Transverse colon (tissue), 4 donors: ENCODE measurements around the gene NAGLU. TPM values are rescaled to one million over a fixed set of nuclear protein-coding genes. Genes with fewer than 3 reads are reported as not detected.

Experiments
- DNase-seq: peaks from one replicate; pipeline ENCODE4 v3.0.0-alpha.2; 2019
- H3K27ac ChIP-seq, 4 donors: fragments of 200-600 bp; sonication (generic); 2 replicates each; pipeline ENCODE4 v1.5.1; 2016 to 2018; ENCODE audit warnings: inconsistent platforms in 4 of 4
- H3K27me3 ChIP-seq: fragments of 200-600 bp; sonication (generic); 2 replicates; pipeline ENCODE4 v1.5.1; 2017; ENCODE audit warnings: inconsistent platforms
- H3K36me3 ChIP-seq, 4 donors: fragments of 200-600 bp; sonication (generic); 2 replicates each; pipeline ENCODE4 v1.5.1; 2017 to 2019; ENCODE audit warnings: inconsistent platforms in 4 of 4
- H3K4me1 ChIP-seq, 4 donors: fragments of 200-600 bp; sonication (generic); 2 replicates each; pipeline ENCODE4 v1.5.1; 2017 to 2020; ENCODE audit warnings: inconsistent platforms in 4 of 4
- H3K4me3 ChIP-seq, 4 donors: fragments of 200-600 bp; sonication (generic); 1 replicate in 1 of 4; 2 replicates in 3 of 4; pipeline versions ENCODE4 v1.5.1 to v1.6.1; 2017 to 2019; ENCODE audit warnings: inconsistent platforms in 4 of 4
- H3K9me3 ChIP-seq, 2 donors: fragments of 200-600 bp; sonication (generic); 2 replicates each; pipeline ENCODE4 v1.5.1; 2017 to 2019; ENCODE audit warnings: inconsistent platforms in 2 of 2
- EP300 ChIP-seq: sonication (generic); formaldehyde crosslinking; IDR thresholded peaks from one replicate; pipeline ENCODE4 v1.6.1; 2017; ENCODE audit warnings: antibody characterized with exemption, low read depth
- POLR2A ChIP-seq: fragments of 450-650 bp; IDR thresholded peaks from one replicate; pipeline ENCODE4 v1.6.1; 2016; ENCODE audit warnings: antibody characterized with exemption, mild to moderate bottlenecking, moderate library complexity
- POLR2AphosphoS5 ChIP-seq, 3 donors: sonication (generic); formaldehyde crosslinking; IDR thresholded peaks; one replicate each; pipeline ENCODE4 v1.6.1; 2016; ENCODE audit warnings: antibody characterized with exemption in 3 of 3
- WGBS, 2 donors: methylation state at CpG; one replicate each; pipeline ENCODE4 v1.1.5; 2018; ENCODE audit warnings: low coverage in 1 of 2; 5-methylcytosine and 5-hydroxymethylcytosine counted together
- in situ Hi-C, 4 donors: fragments of 200-750 bp; cut with MboI; loops; one replicate each; pipeline versions ENCODE4 v1.15.0 to v1.15.1; 2017; ENCODE audit warnings: low sequenced_read_pairs in 3 of 4, low pct_ligation_motif_present in 1 of 4, low pct_unique_long_range_greater_than_20kb in 1 of 4
- intact Hi-C: fragments of 100-400 bp; cut with DNase I; formaldehyde crosslinking; loops from one replicate; pipeline ENCODE4 v1.15.1; 2023; ENCODE audit warnings: low total_unique reads
- total RNA-seq, 4 donors: library from RNA; depleted of rRNA; stranded (reverse); fragments of >200 nt; gene quantifications; one replicate each; pipeline ENCODE4 v1.1.0, GENCODE V29; 2016
- TF ChIP-seq, protein P1 (sequence below), 5 experiments: fragments of 200-600 bp in 3 of 5; fragments of 450-650 bp in 2 of 5; sonication (generic) in 3 of 5; IDR thresholded peaks; 1 replicate in 2 of 5; 2 replicates in 3 of 5; pipeline ENCODE4 v1.5.1; 2016 to 2017; ENCODE audit warnings: antibody characterized with exemption in 5 of 5, inconsistent platforms in 3 of 5, mild to moderate bottlenecking in 2 of 5, moderate library complexity in 1 of 5

NAGLU gene
- total RNA-seq, 4 donors from 2014 or later, result 35.4 to 95.7 (median 66.2) TPM

DNA sequence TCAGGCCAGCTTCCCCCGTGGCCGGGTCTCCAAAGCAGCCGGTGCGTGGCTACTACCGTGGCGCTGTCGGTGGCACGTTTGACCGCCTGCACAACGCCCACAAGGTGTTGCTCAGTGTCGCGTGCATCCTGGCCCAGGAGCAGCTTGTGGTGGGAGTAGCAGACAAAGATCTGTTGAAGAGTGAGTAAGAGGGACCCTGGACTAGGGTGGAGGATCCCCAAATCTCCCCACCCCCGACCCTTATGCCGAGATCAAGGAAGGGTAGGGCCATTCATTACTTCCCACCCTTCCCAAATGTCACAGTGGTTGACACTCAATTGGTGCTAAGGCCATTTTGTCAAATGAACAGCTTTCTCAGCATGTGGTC is 27.1 kb downstream of the NAGLU start:
- intact Hi-C loops (no loop called here), in situ Hi-C loops (no loop called here)
- peak overlapping the region in 3 of 4 donors; percentile 66 to 92 (median 86) for H3K4me3 ChIP-seq
- no peak for DNase-seq
- TF ChIP-seq EP300 (no peak), POLR2AphosphoS5 (IDR thresholded peaks at IDR 0.05) (no peak)
- H3K9me3 ChIP-seq, result no peaks in the 10 kb centered on the region
- 40% methylated on average over 14 of the region's 14 CpGs; no CpG with 5 or more reads in 1 of the 2 donors for WGBS, 2 donors
- H3K27me3 ChIP-seq, result no peaks in the 10 kb centered on the region
- peak overlapping the region; percentile 88 to 93 (median 92) for H3K27ac ChIP-seq
- peaks cover 0 to 6% (median 0%) of the 10 kb centered on the region in 4 donors for H3K36me3 ChIP-seq
- H3K4me1 ChIP-seq, result peaks cover 18 to 59% (median 48%) of the 10 kb centered on the region in 4 donors

DNA sequence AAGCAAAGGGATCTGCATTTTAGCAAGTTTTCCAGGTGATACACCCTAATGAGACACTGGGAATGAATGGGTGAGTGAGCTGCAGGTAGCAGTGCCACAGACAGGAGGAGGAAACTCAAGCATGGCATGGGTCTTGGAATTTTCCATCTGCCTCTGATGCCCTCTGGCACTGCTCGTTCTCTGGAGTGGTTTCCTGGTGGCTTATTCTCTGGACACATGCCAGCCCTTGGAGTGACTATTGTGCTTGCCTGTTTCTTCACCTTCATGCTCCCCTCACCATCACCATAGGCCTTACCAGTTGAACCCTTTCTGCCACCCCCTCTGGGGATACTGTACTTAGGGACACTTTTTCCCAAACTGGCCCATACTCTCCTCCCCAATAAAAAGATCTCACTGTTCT is 27.5 kb downstream of the NAGLU start:
- Histone ChIP-seq H3K4me1 (peaks cover 18 to 62% (median 52%) of the 10 kb centered on the region in 4 donors), H3K36me3 (peaks cover 0 to 6% (median under 1%) of the 10 kb centered on the region in 4 donors), H3K27ac (peak overlapping the region in 3 of 4 donors; percentile 88 to 93 (median 92)), H3K4me3 (peak overlapping the region in 2 of 4 donors; percentile 66 to 92), H3K27me3 (no peaks in the 10 kb centered on the region), H3K9me3 (no peaks in the 10 kb centered on the region)
- in situ Hi-C loops, result no loop called here
- DNase-seq, result peak; percentile 40
- WGBS, 2 donors, result 32 to 33% methylated on average over 1 of the region's 1 CpG
- intact Hi-C loops, result no loop called here
- TF ChIP-seq EP300, result no peak
- no peak for TF ChIP-seq POLR2A
- no peak for TF ChIP-seq POLR2AphosphoS5 (IDR thresholded peaks at IDR 0.05)
- TF ChIP-seq, protein P1, sequence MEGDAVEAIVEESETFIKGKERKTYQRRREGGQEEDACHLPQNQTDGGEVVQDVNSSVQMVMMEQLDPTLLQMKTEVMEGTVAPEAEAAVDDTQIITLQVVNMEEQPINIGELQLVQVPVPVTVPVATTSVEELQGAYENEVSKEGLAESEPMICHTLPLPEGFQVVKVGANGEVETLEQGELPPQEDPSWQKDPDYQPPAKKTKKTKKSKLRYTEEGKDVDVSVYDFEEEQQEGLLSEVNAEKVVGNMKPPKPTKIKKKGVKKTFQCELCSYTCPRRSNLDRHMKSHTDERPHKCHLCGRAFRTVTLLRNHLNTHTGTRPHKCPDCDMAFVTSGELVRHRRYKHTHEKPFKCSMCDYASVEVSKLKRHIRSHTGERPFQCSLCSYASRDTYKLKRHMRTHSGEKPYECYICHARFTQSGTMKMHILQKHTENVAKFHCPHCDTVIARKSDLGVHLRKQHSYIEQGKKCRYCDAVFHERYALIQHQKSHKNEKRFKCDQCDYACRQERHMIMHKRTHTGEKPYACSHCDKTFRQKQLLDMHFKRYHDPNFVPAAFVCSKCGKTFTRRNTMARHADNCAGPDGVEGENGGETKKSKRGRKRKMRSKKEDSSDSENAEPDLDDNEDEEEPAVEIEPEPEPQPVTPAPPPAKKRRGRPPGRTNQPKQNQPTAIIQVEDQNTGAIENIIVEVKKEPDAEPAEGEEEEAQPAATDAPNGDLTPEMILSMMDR (IDR thresholded peaks at IDR 0.05), result no peak

DNA sequence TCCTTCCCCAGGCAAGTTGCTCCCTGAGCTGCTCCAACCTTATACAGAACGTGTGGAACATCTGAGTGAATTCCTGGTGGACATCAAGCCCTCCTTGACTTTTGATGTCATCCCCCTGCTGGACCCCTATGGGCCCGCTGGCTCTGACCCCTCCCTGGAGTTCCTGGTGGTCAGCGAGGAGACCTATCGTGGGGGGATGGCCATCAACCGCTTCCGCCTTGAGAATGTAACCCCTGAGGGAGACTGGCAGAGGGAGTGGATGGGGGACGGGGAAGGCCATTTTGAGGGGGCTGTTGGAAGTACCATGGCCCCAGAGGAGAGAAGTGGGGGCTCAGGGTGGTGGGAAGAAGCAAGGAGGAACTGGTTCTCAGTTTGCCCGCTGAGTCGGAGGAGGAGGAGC is 27.9 kb downstream of the NAGLU start:
- peak overlapping the region in 3 of 4 donors; percentile 88 to 93 (median 92) for H3K27ac ChIP-seq
- TF ChIP-seq EP300 (no peak), POLR2AphosphoS5 (IDR thresholded peaks at IDR 0.05) (no peak), POLR2A (no peak)
- TF ChIP-seq, protein P1 (IDR thresholded peaks at IDR 0.05), result no peak
- intact Hi-C loops, result no loop called here

DNA sequence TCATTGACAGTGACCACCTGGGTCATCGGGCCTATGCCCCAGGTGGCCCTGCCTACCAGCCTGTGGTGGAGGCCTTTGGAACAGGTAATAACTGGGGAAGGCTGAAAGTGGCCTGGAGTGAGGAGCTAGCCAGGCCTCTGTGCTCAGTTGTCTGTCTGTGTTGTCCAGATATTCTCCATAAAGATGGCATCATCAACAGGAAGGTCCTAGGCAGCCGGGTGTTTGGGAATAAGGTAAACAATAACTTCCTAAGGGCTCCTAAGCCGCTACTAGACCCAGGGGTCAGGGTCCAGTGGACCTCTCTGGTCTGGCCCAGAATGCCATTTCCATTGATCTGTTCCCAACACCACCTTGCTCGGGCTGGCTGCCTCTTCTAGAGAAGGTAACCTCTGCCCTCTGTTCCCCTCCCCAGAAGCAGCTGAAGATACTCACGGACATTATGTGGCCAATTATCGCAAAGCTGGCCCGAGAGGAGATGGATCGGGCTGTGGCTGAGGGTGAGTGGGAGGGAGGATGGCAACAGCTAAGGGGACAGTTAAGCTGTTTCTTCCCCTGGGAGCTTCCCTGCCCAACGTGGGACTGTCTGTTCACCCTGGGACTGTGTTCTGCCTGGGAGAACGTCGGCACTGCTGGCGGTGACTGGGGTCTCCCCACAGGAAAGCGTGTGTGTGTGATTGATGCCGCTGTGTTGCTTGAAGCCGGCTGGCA is 28.9 kb downstream of the NAGLU start:
- H3K4me3 ChIP-seq, result no peak overlapping the region
- no peaks in the 10 kb centered on the region for H3K27me3 ChIP-seq
- WGBS, 2 donors, result 33 to 87% methylated on average over 1 to 15 of the region's 15 CpGs

More for the DNA sequence above, 27.9 kb downstream of the NAGLU start:
- H3K9me3 ChIP-seq, result no peaks in the 10 kb centered on the region
- no peaks in the 10 kb centered on the region for H3K27me3 ChIP-seq
- in situ Hi-C loops, result no loop called here
- peaks cover 18 to 60% (median 52%) of the 10 kb centered on the region in 4 donors for H3K4me1 ChIP-seq
- peaks cover 0 to 9% (median 4%) of the 10 kb centered on the region in 4 donors for H3K36me3 ChIP-seq
- H3K4me3 ChIP-seq, result peak overlapping the region in 1 of 4 donors; percentile 92
- DNase-seq, result no peak
- WGBS, 2 donors, result 83 to 87% methylated on average over 2 to 9 of the region's 9 CpGs

More for the DNA sequence above, 28.9 kb downstream of the NAGLU start:
- Histone ChIP-seq H3K27ac (no peak overlapping the region), H3K36me3 (peaks cover 0 to 19% (median 12%) of the 10 kb centered on the region in 4 donors), H3K9me3 (no peaks in the 10 kb centered on the region), H3K4me1 (peaks cover 18 to 50% (median 46%) of the 10 kb centered on the region in 4 donors)
- in situ Hi-C loops, result no loop called here
- intact Hi-C loops, result no loop called here
- TF ChIP-seq POLR2A (no peak), POLR2AphosphoS5 (IDR thresholded peaks at IDR 0.05) (no peak), EP300 (no peak)
- TF ChIP-seq, protein P1 (IDR thresholded peaks at IDR 0.05), result no peak
- DNase-seq, result no peak
